Aortic smooth muscle cell (primary cell): ENCODE data around the gene ST6GAL1. TPM values are rescaled to one million over a fixed set of nuclear protein-coding genes. Genes with fewer than 3 reads are reported as not detected.

Experiments used
- total RNA-seq: library from RNA; depleted of rRNA; stranded (reverse); fragments of >200 nt; gene quantifications from 2 replicates; pipeline ENCODE4 v1.2.3, GENCODE V29; 2014

ST6GAL1 gene
- 12.2 and 23.8 TPM in 2 replicates for total RNA-seq

GRCh38 chr3:186930143-186930640 lies at the start of gene ST6GAL1:
Gene ST6GAL1, plus strand, starts transcription at chr3:186930526. Its CDS starts 112,178 bp downstream, at chr3:187042704.

Other genes with a start within 250 kb of the ST6GAL1 start
- not detected in 2 replicates for gene KNG1, start 213.2 kb upstream of the ST6GAL1 start, total RNA-seq
- 483 and 487 TPM in 2 replicates for gene EIF4A2, start 146.9 kb upstream of the ST6GAL1 start, total RNA-seq
- 16.4 and 27.2 TPM in 2 replicates for gene RFC4, start 124.0 kb upstream of the ST6GAL1 start, total RNA-seq
- gene ADIPOQ, start 87.8 kb upstream of the ST6GAL1 start, total RNA-seq = not detected in 2 replicates
- gene RPL39L, start 209.0 kb downstream of the ST6GAL1 start, total RNA-seq = 33.4 and 55.4 TPM in 2 replicates